GM19468 (cell line): ENCODE results near the gene GHDC.

ENCODE experiments used
- ATAC-seq: cut with Tn5 transposase; IDR thresholded peaks from one replicate; pipeline ENCODE4 v1.9.1; 2021; ENCODE audit warnings: mild to moderate bottlenecking, moderate library complexity, moderate number of reproducible peaks; ENCODE audit not compliant: unreplicated experiment; ENCODE audit errors: extremely low read depth

Gene GHDC

GRCh38 chr17:42184713-42185620, 9.3 kb downstream of the GHDC start, which contains the start of gene HCRT:
HCRT (minus strand) TSS chr17:42185452; CDS start chr17:42185365, 87 bp downstream.
- no peak for ATAC-seq

- peak; percentile 49 for ATAC-seq
These were observed 10.3 kb downstream of the GHDC start for GRCh38 chr17:42183741-42184711.

DNA sequence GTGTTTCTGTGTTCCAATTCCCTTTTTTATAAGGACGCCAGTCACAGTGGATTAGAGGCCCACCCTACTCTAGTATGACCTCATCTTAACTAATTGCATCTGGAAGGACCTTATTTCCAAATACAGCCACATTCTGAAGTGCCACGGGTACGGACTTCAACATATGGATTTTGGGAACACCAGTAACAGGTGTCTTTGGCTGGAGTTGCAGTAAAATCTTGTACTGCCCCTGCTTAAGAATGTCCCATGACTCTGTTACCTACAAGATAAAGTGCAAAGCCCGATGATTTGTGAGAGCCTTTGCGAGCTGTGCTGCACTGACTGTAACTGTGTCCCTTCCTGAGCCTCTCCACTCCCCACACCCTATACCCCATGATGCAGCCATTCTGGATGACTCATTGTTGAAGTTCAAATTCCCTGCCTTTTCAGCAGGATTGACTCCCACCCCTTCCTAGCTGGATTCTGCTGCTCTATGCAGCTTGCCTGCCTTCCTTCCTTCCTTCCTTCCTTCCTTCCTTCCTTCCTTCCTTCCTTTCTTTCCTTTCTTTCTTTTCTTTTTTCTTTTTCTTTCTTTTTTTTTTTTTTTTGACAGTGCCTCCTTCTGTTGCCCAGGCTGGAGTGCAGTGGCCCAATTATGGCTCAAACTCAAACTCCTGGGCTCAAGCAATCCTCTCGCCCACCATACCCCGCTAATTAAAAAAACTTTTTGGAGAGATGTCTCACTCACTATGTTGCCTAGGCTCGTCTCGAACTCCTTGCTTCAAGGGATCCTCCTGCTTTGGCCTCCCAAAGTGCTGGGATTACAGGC, 11.2 kb downstream of the GHDC start:
- no peak for ATAC-seq

DNA sequence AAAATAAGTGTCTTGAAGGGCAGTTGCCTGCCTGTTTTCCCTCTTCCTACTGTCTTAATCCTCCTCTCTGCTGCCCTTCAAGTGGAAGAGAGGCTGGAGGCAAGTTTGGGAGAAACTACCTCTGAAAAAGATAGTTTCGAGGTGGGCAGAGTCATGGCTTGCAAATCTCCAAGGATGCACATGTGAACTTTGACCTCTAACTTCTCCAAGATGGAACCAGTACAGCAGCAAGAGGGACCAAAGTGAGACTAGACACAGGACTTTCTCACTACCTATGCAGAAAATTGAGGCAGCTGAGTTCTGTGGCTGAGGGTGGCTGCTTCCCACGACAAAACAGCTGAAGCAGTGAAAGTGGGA, 12.5 kb downstream of the GHDC start:
- ATAC-seq = no peak

DNA sequence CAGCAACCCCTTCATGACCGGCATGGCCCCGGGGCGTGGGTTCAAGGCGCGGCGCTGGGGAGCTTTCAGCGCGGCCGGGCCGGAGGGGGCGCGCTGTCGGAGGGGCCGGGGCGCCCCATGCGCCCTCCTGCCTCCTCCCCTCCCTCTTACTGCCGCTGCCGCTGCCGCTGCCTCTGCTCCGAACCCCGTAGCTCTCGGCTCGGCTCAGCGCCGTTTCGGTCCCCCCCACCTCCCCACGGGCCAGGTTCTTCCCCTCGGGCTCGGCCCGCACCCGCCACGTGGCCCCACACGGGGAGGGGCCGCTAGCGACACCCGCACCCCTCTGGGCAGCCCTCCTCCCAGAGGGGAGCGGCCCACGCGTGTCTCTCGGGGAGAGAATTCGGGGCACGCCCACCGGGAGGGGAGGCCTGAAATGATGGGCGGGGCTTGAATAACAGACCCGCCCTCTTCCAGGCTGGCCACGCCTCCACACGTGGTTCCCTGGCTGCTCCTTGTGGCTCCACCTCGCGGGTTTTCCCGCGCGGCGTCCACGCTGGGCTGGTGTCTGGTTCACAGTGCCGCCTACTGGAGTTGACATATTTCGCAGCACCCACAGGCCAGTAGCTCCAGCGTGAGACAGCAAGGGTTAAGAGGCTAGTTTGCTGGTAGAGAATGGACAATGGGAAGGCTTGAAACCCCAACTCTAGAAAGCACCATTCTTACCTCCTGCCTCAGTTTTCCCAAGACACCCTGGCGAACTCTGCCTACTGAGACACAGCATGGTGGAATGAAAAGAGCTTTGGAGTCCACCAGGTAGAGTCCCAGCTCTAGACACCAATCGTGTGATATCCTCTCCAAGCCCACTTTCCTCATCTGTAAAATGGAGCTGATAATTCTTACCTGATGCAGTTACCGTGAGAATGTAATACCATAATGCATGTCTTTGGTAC, 13.1 kb downstream of the GHDC start, which contains the start of gene KCNH4:
Gene KCNH4 (minus strand): TSS at position 221 of the 929 bp plus-strand sequence. CDS start 197 bp downstream, at position 24.
- no peak for ATAC-seq

GRCh38 chr17:42180411-42180921, 13.8 kb downstream of the GHDC start:
- no peak for ATAC-seq

GRCh38 chr17:42179911-42180410, 14.3 kb downstream of the GHDC start:
- no peak for ATAC-seq

DNA sequence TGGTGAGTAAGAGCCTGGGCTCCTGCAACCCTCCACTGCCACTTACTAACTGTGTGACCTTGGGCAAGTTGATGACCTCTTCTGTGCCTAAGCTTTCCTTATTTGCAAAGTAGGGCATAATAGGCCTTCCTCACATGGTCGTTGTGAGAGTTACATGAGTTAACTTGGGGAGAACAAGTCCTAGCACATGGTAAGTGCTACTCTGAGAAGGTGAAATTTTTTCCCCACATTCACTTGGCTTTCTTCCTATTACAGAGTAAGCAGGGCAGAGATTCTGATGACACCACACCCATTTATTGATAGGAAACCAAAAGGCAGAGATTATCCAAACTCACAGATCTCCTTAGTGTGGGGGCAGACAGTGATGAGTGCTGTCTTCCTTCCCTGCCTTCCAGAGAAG, 15.0 kb downstream of the GHDC start:
- ATAC-seq = no peak

GRCh38 chr17:42178817-42179216, 15.5 kb downstream of the GHDC start:
- ATAC-seq = no peak

GRCh38 chr17:42177684-42178083, 16.6 kb downstream of the GHDC start:
- no peak for ATAC-seq

- ATAC-seq = no peak
These were observed 20.0 kb downstream of the GHDC start for GRCh38 chr17:42174126-42174783.

DNA sequence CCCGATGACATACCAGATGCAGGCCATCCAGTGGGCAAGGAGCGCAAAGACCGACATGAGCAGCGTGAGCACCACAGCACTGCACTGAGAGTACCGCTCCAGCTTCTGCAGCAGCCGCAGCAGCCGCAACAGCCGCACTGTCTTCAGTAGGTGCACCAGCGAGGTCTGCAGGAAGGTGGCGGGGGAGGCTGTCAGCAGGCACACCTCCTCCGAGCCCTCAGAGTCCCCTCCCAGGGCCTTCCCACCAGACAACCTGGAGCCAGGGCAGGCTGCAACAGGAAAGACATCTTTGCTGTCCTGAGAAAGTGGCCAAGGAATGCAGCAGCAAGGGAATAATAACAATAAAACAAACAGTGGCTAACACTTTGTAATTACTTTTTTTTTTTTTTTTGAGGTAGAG, 22.5 kb downstream of the GHDC start:
- ATAC-seq = no peak

- no peak for ATAC-seq
These were observed 24.9 kb downstream of the GHDC start for GRCh38 chr17:42169351-42169750.

- no peak for ATAC-seq
These were observed 26.5 kb downstream of the GHDC start for GRCh38 chr17:42167807-42168206.

DNA sequence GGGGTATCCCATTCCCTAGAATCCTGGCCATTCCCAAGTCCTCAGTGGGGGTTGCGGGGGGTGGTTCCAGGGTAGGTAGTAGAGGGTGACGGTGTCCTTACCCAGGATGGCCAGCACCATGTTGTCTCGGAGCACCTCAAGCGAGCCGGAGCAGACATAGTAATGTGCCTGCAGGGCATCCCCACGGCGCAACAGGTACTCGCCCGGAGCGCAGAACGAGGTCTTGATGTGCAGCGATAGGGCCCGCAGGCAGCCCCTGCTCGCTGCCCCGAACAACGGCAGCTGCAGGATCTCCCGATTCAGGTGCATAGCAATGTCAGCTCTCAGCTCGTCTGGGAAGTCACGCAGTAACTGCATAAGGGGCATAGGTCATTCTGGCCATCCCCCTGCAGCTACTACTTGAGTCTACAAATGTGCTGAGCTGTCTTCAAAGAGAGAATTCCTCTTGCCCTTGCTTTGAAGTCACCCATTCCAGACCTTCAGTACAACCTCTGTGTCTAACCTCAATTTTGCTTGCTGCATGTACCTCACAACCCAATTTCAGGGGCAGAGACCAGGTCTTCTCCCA, 28.0 kb downstream of the GHDC start:
- no peak for ATAC-seq

DNA sequence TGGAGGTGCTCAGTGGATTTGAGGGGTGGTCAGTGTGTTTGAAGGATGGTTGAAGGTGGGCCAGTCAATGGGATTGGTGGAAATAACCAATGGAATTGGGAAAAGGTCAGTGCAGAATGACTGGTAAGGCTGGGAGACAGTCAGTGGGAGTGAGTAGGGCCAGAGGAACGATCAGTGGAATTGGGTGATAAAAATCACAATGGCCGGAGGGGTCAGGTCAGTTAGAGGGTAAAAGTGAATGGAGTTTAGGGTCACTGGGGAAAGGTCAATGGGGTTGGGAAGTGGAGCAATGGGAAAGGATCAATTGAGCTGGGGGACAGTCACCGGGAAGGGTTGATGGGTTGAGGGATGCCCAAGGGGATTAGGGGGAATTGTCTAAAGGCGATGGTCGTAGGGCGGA, 28.5 kb downstream of the GHDC start:
- no peak for ATAC-seq

GRCh38 chr17:42163696-42164407, 30.4 kb downstream of the GHDC start:
- no peak for ATAC-seq
